Heart left ventricle (tissue), 16 donors: ENCODE data around the gene UBE2E3. TPM values are rescaled to one million over a fixed set of nuclear protein-coding genes. Genes with fewer than 3 reads are reported as not detected.

ENCODE experiments used
- ATAC-seq, 4 donors: fragments of 200-7000 bp; cut with Tn5 transposase; one replicate each; pipeline ENCODE4 v1.9.1; 2020 to 2022; ENCODE audit warnings: moderate library complexity in 4 of 4, mild to moderate bottlenecking in 3 of 4, moderate number of reproducible peaks in 1 of 4
- DNase-seq, 5 donors: peaks; one replicate each; pipeline ENCODE4 v3.0.0-alpha.2; 2020
- H3K27ac ChIP-seq, 12 donors: fragments of 200-600 bp; sonication (generic) in 4 of 12; one replicate each; pipeline versions ENCODE4 v1.5.0 to v1.8.0; 2016 to 2022; ENCODE audit warnings: mild to moderate bottlenecking in 2 of 12
- H3K27me3 ChIP-seq, 9 donors: fragments of 200-600 bp; sonication (generic) in 2 of 9; one replicate each; pipeline versions ENCODE4 v1.5.1 to v1.8.0; 2016 to 2022; ENCODE audit warnings: mild to moderate bottlenecking in 3 of 9
- H3K36me3 ChIP-seq, 9 donors: fragments of 200-600 bp; sonication (generic) in 2 of 9; one replicate each; pipeline versions ENCODE4 v1.5.0 to v1.8.0; 2018 to 2022; ENCODE audit warnings: mild to moderate bottlenecking in 2 of 9
- H3K4me1 ChIP-seq, 12 donors: fragments of 200-600 bp; sonication (generic) in 4 of 12; one replicate each; pipeline versions ENCODE4 v1.5.0 to v1.8.0; 2016 to 2022; ENCODE audit warnings: mild to moderate bottlenecking in 3 of 12
- H3K4me3 ChIP-seq, 12 donors: fragments of 200-600 bp; sonication (generic) in 4 of 12; one replicate each; pipeline versions ENCODE4 v1.5.0 to v1.8.0; 2017 to 2022; ENCODE audit warnings: mild to moderate bottlenecking in 9 of 12, moderate library complexity in 4 of 12
- H3K9me3 ChIP-seq, 12 donors: fragments of 200-600 bp; sonication (generic) in 4 of 12; one replicate each; pipeline versions ENCODE4 v1.5.0 to v1.8.0; 2016 to 2022; ENCODE audit warnings: mild to moderate bottlenecking in 1 of 12
- POLR2A ChIP-seq, 2 donors: fragments of 450-650 bp; IDR thresholded peaks; one replicate each; pipeline ENCODE4 v1.6.1; 2017; ENCODE audit warnings: antibody characterized with exemption in 2 of 2, mild to moderate bottlenecking in 2 of 2, moderate library complexity in 2 of 2
- WGBS, 4 donors: extraction: QIAGEN DNeasy Blood & Tissue Kit in 2 of 4; methylation state at CpG; one replicate each; pipeline versions ENCODE4 v1.1.5 to v1.1.7; 2013 to 2018; 5-methylcytosine and 5-hydroxymethylcytosine counted together
- intact Hi-C, 10 donors: fragments of 100-400 bp; cut with DNase I; formaldehyde crosslinking; loops; one replicate each; pipeline versions ENCODE4 v1.11.1 to v1.14.2; 2022
- polyA plus RNA-seq, 2 donors: library from polyadenylated mRNA; stranded (reverse); fragments of 200-250 nt; gene quantifications; one replicate each; pipeline ENCODE4 v1.2.3, GENCODE V29; 2013
- total RNA-seq, 9 donors: library from RNA; depleted of rRNA in 2 of 9; stranded (reverse); fragments of >200 nt in 2 of 9; fragmentation: NEBNext Ultra II Directional in 3 of 9; extraction: Animal tissue kit (Norgen Biotek cat#: 25700) in 3 of 9; gene quantifications; one replicate each; pipeline versions ENCODE4 v1.1.0 to v1.2.4, GENCODE V29; 2016 to 2023
- TF ChIP-seq, protein P1 (sequence below), 12 donors: fragments of 200-600 bp; sonication (generic) in 4 of 12; IDR thresholded peaks; one replicate each; pipeline versions ENCODE4 v1.5.0 to v1.8.0; 2018 to 2022; ENCODE audit warnings: antibody characterized with exemption in 12 of 12, mild to moderate bottlenecking in 5 of 12
- donor health status: ischemic (EF 13 %, LVEDD 7.1; RV severe dilation, severe dysfunction).
- donor health status: healthy with polysubstance abuse.
- donor health status: DM: no; HTN: yes; CAD: no.
- donor health status: DM: no; HTN: no; CAD: no.
- donor health status: ischemic (EF 25% LVEDD 6.9; RV normal size, moderate dysfunction).
- donor health status: ischemic (EF 25% LVEDD 5.7; RV mildly dilated, moderate dysfunction).
- donor health status: healthy.
- donor health status: DM: yes; HTN: yes; CAD: no.
- donor health status: ischemic (EF 35%, LVEDD 5.7; RV mildly dilated, moderate dysfunction).
- donor health status: nonischemic (EF 11% LVEDD 7.7; RV severe dilation, severe dysfunction).
- donor health status: DM: yes; HTN: yes; CAD: no.
- donor health status: PGD.
- donor health status: ischemic (EF 29% LVEDD 5.4; RV normal size, mild dysfunction).
- donor health status: nonischemic (EF 23%, LVEDD 6.1; RV moderate dilation, normal function).

The UBE2E3 gene
- total and polyA plus RNA-seq, 11 donors = 27.0 to 66.5 (median 52.0) TPM

DNA sequence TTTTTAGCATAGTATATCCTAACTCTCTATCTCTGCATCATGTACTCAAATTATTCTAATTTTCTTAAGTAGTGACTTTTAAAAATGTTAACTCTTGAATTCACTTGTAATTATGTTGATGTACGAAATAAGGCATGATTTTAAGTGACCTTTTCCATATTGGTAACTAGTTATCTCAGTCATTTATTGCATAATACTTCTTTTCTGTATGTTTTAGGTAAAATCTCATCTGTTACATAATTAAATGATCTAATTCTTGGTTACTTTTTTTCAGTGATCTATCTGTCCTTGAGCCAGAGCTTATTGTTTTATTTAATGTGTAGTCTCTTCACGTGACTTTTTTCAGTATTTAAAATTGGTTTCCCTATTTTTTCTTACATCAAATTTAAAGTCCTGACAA, 4.8 kb upstream of the UBE2E3 start:
- no peaks in the 10 kb centered on the region for H3K9me3 ChIP-seq
- WGBS, 4 donors = 87 to 92% (median 89%) methylated on average over 2 of the region's 2 CpGs
- H3K27me3 ChIP-seq = no peaks in the 10 kb centered on the region
- intact Hi-C loops = no loop called here
- no peaks in the 10 kb centered on the region for H3K36me3 ChIP-seq
- H3K27ac ChIP-seq = no peak overlapping the region
- H3K4me1 ChIP-seq = peaks cover 0 to 11% (median 2%) of the 10 kb centered on the region in 12 donors
- ATAC-seq (no peak), DNase-seq (no peak)
- H3K4me3 ChIP-seq = no peak overlapping the region
- TF ChIP-seq POLR2A (IDR thresholded peaks at IDR 0.05) = no peak
- TF ChIP-seq, protein P1, sequence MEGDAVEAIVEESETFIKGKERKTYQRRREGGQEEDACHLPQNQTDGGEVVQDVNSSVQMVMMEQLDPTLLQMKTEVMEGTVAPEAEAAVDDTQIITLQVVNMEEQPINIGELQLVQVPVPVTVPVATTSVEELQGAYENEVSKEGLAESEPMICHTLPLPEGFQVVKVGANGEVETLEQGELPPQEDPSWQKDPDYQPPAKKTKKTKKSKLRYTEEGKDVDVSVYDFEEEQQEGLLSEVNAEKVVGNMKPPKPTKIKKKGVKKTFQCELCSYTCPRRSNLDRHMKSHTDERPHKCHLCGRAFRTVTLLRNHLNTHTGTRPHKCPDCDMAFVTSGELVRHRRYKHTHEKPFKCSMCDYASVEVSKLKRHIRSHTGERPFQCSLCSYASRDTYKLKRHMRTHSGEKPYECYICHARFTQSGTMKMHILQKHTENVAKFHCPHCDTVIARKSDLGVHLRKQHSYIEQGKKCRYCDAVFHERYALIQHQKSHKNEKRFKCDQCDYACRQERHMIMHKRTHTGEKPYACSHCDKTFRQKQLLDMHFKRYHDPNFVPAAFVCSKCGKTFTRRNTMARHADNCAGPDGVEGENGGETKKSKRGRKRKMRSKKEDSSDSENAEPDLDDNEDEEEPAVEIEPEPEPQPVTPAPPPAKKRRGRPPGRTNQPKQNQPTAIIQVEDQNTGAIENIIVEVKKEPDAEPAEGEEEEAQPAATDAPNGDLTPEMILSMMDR (IDR thresholded peaks at IDR 0.05) = no peak

DNA sequence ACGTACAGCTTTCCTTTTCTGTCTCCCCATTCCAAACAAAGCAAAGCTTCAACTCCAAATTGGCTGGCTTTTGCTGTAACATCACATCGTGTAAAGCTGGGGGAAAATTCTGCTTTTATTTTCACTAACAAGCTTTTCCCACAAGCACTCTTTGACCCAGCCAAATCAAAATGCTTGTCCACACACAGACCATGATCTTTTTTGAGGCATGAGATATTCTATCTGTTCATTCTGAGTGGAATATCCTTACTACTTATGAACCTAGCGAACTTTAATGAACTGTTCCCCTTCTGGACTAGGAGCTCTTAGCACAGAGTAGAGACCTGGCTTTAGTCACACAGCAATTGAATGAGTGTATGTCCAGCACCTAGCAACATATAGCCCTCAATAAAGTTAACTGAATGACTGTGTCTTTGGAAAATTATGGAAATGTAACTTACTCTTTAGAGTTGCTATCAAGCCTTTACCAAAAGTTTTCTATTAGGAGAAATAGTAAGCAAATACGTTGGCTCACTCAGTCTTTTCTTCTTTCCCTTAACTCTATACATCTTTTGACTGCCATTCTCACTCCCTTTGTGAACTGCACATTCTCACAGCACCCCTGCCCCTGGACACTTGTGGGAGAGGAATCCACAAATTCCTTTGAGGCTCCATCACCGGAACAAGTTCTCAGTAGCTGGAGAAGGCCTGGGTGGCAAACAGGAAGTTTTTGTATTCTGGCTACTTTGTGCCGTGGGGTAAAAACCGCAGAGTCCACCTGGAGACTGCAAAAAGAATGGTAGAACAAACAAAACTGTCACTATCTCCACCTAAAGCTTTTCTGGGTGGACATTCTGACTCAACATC, 1.3 kb upstream of the UBE2E3 start:
- H3K4me1 ChIP-seq = peaks cover 0 to 37% (median 25%) of the 10 kb centered on the region in 12 donors
- peaks cover 0 to 8% (median 0%) of the 10 kb centered on the region in 9 donors for H3K36me3 ChIP-seq
- no peak for TF ChIP-seq POLR2A (IDR thresholded peaks at IDR 0.05)
- TF ChIP-seq, protein P1 (IDR thresholded peaks at IDR 0.05) = no peak
- no peaks in the 10 kb centered on the region for H3K9me3 ChIP-seq
- H3K4me3 ChIP-seq = peak overlapping the region in 10 of 12 donors; percentile 65 to 86 (median 72)
- H3K27ac ChIP-seq = peak overlapping the region; percentile 70 to 91 (median 89)
- H3K27me3 ChIP-seq = no peaks in the 10 kb centered on the region
- intact Hi-C loops = no loop called here
- ATAC-seq (no peak), DNase-seq (no peak)
- 44 to 57% (median 46%) methylated on average over 7 of the region's 7 CpGs for WGBS, 4 donors

DNA sequence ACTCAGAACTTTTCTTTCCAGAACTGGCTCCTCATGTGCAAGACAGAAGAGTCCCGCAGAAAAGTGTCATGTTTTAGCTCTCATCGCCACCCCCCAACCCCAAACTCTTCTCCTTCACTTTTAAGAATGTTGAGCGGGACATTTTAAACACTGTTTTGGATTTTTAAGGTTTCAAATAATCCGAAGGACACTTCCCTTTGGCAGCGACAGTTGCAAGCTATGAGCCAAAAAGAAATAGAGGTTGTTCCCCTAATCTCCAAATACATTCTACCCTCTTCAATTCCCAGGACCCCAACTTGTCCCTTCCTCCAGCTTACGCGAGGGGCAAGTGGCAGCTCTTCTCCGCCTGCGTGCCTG, 678 bp upstream of the UBE2E3 start:
- Histone ChIP-seq H3K9me3 (no peaks in the 10 kb centered on the region), H3K36me3 (peaks cover 0 to 8% (median under 1%) of the 10 kb centered on the region in 9 donors), H3K4me3 (peak overlapping the region; percentile 43 to 86 (median 71)), H3K27ac (peak overlapping the region; percentile 70 to 91 (median 89)), H3K4me1 (peaks cover 0 to 43% (median 31%) of the 10 kb centered on the region in 12 donors), H3K27me3 (no peaks in the 10 kb centered on the region)
- ATAC-seq (no peak), DNase-seq (no peak)
- intact Hi-C loops = loop anchor here in 1 of 10 donors (5.0 kb wide), 1 partner anchor 78 kb away; no protein-coding TSS in a partner anchor
- 19 to 24% (median 22%) methylated on average over 9 of the region's 9 CpGs for WGBS, 4 donors
- TF ChIP-seq, protein P1 (IDR thresholded peaks at IDR 0.05) = no peak
- TF ChIP-seq POLR2A (IDR thresholded peaks at IDR 0.05) = no peak
